ENCODE data around the gene FNDC3B.

FNDC3B gene

GRCh38 chr3:172277151-172277652 lies 237.8 kb downstream of the FNDC3B start:
- DNase-seq (ENCODE audit: extremely low read depth in 1 of 2, low read depth in 1 of 2), result no peak

DNA sequence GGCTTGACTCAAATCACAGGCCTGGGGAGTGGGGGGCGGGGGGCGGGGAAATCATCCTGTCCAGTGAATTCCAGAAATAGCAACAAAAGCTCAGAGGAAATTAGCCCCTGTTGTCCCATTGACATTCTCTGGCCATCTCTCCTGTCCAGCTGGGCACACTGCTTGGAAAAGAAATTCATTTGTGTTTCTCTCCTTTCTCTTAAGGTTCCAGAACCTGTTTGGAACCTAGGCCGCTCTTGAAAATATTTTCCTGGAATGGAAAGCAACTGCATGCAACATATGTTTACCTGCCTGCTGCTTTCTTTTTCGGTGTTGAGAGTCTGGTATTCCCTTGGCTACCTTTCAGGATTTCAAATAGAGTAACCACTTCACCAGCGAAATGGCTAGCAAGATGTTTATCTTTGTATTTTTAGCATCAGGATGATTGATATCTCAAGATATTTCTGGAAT lies 239.8 kb downstream of the FNDC3B start:
- no peak for DNase-seq (ENCODE audit: extremely low read depth in 1 of 2, low read depth in 1 of 2)

DNA sequence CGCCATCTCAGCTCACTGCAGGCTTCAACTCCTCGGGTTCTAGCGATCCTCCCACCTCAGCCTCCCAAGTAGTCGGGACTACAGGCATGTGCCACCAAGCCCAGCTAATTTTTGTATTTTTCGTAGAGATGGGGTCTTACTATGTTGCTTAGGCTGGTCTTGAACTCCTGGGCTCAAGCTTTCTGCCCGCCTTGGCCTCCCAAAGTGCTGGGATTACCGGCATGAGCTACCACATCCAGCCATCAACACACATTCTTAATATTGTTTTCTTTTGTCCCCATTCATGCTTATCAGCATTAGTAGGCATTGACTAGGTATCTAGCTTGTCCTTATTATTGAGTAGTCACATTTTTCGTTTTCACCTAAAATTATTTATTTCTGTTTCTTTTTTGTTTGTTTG lies 240.6 kb downstream of the FNDC3B start:
- DNase-seq (ENCODE audit: extremely low read depth in 1 of 2, low read depth in 1 of 2), result no peak

GRCh38 chr3:172280406-172281051 lies 241.2 kb downstream of the FNDC3B start:
- DNase-seq (ENCODE audit: extremely low read depth in 1 of 2, low read depth in 1 of 2), result no peak

DNA sequence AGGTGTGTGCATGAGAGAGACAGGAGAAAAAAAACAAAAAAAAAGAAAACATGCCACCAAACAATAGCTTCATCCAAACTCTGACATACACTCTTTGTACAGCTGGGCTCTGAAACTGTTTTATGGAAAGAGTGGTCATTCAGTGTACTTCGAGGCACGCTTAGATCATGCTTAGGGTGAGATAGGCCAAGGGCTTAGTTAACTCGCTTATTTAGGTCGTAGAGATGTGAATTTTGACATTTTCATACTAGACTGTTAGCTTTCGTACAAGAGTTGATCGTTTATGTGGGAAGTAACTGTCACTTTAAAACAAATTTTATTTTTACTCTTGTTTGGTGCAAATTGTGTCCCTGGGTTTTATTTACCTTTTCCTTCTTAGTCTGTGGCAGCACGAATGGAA lies 242.5 kb downstream of the FNDC3B start:
- no peak for DNase-seq (ENCODE audit: extremely low read depth in 1 of 2, low read depth in 1 of 2)

- DNase-seq (ENCODE audit: extremely low read depth in 1 of 2, low read depth in 1 of 2), result no peak
Observed at GRCh38 chr3:172282850-172283249, 243.5 kb downstream of the FNDC3B start.

DNA sequence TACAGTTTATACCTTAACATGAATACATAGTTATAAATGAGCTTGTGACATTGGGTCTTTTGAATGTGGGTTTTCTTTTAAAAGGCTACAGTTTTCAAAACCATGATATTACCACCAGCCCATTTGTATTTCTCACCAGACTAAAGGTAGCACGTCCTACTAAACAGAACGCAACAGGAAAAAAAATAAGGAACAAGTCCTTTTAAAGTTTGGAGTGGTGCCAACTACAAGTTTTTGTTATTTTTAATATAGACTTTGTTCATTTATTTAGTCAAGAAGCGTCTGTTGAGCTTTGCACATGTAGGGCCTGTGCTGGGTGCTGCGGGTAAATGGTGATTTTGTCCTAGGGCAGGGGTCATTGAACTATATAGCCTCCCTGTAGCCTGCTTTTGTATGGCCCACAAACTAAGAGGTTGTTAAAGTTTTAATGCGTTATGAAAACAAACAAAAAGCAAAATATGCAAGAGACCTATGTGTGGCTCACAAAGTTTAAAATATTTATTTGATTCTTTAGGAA lies 244.5 kb downstream of the FNDC3B start:
- no peak for DNase-seq (ENCODE audit: extremely low read depth in 1 of 2, low read depth in 1 of 2)

DNA sequence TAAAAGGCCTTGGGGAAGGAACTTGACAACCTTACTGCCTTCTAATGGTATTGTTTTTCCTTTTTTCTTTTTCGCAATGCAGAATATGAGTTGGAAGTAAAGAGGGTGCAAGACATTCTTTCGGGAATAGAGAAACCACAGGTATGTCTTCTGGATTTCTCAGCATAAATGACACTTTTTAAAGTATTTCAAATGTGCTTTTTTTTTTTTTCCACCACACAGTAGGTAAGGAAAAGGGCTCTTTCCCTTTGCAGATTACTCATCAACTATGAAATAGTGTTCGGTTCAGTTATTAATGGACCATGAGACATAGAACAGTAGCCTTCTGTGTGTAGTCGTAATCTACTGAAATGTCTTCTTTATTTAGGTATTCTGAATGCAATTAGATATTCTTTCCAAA lies 246.5 kb downstream of the FNDC3B start:
- no peak for DNase-seq (ENCODE audit: extremely low read depth in 1 of 2, low read depth in 1 of 2)

GRCh38 chr3:172286548-172287148 lies 247.3 kb downstream of the FNDC3B start:
- no peak for DNase-seq (ENCODE audit: extremely low read depth in 1 of 2, low read depth in 1 of 2)

DNA sequence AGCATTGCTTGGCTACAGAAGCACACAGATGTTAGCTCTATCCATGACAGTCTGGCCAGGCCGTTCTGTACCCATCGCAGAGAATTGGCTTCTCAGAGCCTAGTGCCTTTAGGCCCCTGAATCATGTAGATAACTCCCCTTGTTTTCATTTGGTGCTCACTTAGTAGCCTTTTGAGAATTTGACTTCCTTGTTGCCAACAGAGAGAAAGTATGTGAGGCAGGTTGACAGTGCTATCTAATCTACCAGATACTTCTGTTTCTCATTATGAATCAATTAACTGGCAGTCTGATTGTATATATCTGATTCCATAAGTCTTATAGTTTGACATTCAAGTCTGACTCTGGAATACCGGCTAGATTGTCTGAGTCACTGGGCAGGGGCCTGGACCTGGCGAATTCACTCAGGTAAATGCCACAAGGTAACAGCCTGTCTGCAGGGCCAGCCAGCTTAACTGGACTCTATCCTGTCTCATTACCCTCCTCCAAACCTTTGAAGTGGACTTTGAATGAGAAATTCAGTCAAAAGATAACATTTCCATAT lies 248.6 kb downstream of the FNDC3B start:
- DNase-seq (ENCODE audit: extremely low read depth in 1 of 2, low read depth in 1 of 2), result no peak

DNA sequence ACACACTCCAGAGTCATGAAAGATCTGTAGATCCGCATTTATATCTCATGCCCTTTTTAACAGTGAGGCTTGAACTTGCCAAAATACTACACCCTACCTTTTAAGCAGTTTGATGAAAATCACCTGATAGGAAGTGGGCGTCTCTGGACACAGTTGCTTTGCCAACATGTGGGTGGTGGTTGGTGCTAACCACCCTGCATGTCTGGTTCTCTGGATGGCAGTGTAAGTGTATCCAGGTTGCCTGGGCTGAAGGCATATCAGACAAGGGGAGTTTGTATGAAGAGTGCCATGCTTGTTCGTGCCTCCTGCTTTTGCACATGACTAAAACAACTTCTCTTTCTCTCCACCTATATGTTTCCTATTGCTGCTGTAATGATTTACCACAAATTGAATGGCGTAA lies 249.3 kb downstream of the FNDC3B start:
- DNase-seq (ENCODE audit: extremely low read depth in 1 of 2, low read depth in 1 of 2), result no peak

DNA sequence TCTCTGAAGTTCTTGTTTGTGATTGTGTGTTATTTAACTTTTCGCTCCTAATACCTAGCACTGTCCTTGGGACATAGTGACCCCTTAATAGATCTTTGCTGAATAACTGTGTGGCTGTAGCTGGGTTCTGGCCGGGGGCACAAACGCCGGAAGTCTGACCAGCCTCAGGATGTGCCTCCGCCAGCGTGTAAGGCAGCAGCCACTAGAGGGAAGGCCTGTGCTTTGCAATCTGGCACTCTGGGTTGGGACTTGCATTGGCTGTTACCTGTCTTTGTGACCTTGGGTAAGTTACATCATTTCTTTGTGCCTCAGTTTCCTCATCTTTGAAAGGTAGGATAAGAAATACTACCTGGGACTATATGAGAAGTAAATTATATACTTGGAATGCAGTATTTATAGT lies 250.2 kb downstream of the FNDC3B start:
- no peak for DNase-seq (ENCODE audit: extremely low read depth in 1 of 2, low read depth in 1 of 2)

DNA sequence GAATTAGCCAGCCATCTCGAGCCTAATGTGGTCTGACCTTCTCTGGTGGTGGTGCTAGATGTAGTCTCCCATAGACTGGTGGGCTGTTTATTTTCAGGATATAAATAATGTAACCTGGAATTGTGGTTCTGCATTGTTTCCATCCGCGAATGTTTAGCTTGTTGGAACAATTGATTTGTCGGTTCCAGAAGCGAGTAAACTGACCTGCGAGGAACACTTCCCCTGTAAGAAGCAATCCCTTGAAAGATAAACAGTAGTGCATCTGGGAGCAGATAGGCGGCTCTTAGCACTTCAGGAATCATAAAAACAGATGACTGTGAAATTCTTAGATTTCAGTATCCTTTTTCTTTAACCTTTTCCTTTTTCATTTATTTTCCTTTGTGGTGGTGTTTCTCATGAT lies 251.1 kb downstream of the FNDC3B start:
- no peak for DNase-seq (ENCODE audit: extremely low read depth in 1 of 2, low read depth in 1 of 2)

- DNase-seq (ENCODE audit: extremely low read depth in 1 of 2, low read depth in 1 of 2), result no peak
Observed at GRCh38 chr3:172291650-172292049, 252.3 kb downstream of the FNDC3B start.

GRCh38 chr3:172292422-172292821 lies 253.0 kb downstream of the FNDC3B start:
- no peak for DNase-seq (ENCODE audit: extremely low read depth in 1 of 2, low read depth in 1 of 2)

GRCh38 chr3:172293093-172293492 lies 253.7 kb downstream of the FNDC3B start:
- no peak for DNase-seq (ENCODE audit: extremely low read depth in 1 of 2, low read depth in 1 of 2)

DNA sequence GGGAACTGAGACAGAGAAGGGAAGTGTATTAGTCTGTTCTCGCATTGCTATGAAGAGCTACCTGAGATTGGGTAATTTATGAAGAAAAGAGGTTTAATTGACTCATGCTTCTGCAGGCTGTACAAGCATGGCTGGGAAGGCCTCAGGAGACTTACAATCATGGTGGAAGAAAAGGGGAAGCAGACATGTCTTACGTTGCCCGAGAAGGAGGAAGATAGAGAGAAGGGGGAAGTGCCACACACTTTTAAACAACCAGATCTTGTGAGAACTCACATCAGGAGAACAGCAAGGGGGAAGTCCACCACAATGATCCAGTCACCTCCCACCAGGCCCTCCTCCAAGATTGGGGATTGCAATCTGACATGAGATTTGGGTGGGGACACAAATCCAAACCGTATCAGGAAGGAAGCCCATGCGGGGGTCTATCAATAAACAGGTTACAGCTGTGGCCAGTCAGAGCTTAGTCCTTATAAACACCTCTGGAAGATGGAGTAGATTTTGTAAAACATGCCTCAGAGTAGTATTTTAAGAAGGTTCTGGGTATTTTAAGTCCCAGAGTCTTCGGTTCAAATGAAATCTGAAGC lies 254.9 kb downstream of the FNDC3B start:
- no peak for DNase-seq (ENCODE audit: extremely low read depth in 1 of 2, low read depth in 1 of 2)

GRCh38 chr3:172296248-172296974 lies 257.0 kb downstream of the FNDC3B start:
- DNase-seq (ENCODE audit: extremely low read depth in 1 of 2, low read depth in 1 of 2), result no peak

GRCh38 chr3:172296975-172297332 lies 257.6 kb downstream of the FNDC3B start:
- DNase-seq (ENCODE audit: extremely low read depth in 1 of 2, low read depth in 1 of 2), result no peak

- no peak for DNase-seq (ENCODE audit: extremely low read depth in 1 of 2, low read depth in 1 of 2)
Observed at GRCh38 chr3:172298247-172298646, 258.9 kb downstream of the FNDC3B start.

DNA sequence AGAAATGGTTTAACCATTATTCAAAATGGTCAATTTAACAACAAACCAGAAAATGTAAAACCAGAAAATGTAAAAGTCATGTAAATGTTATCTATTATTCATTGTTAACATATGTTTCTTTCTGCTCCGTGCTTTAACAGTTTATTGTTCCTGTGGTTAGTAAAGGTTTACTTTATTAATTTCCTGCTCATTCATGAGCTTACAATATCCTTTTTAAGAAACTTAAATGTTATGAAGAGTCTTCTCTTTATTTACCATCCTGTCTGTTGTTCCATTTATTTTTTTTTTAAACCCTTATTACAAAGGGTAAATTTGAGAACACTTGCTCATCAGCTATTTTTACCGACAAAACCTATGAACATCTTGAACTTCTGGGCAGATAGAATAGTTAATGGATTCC lies 260.8 kb downstream of the FNDC3B start:
- no peak for DNase-seq (ENCODE audit: extremely low read depth in 1 of 2, low read depth in 1 of 2)

Data from activated CD8-positive, alpha-beta memory T cell treated with anti-CD3 and anti-CD28 coated beads for 1 hour (primary cell).